Activated CD4-positive, CD25-positive, alpha-beta regulatory T cell treated with anti-CD3 and anti-CD28 coated beads, Interleukin-2, amount 50 U/mL, for 24 hours (primary cell): ENCODE measurements around the gene ZNF444.
A peak's percentile ranks its signal among the peaks of the same experiment; 100 is the strongest.
"Not testable (repeated sequence)": the region's sequence is repeated elsewhere in the genome, so short reads cannot be mapped to it uniquely, and the experiment has no call there.

Source experiments
- ATAC-seq, 2 donors: fragments of 150-1000 bp; cut with Tn5 transposase; one replicate each; pipeline ENCODE4 v1.10.0; 2021; ENCODE audit warnings: mild to moderate bottlenecking in 1 of 2, moderate library complexity in 1 of 2

Gene ZNF444

DNA sequence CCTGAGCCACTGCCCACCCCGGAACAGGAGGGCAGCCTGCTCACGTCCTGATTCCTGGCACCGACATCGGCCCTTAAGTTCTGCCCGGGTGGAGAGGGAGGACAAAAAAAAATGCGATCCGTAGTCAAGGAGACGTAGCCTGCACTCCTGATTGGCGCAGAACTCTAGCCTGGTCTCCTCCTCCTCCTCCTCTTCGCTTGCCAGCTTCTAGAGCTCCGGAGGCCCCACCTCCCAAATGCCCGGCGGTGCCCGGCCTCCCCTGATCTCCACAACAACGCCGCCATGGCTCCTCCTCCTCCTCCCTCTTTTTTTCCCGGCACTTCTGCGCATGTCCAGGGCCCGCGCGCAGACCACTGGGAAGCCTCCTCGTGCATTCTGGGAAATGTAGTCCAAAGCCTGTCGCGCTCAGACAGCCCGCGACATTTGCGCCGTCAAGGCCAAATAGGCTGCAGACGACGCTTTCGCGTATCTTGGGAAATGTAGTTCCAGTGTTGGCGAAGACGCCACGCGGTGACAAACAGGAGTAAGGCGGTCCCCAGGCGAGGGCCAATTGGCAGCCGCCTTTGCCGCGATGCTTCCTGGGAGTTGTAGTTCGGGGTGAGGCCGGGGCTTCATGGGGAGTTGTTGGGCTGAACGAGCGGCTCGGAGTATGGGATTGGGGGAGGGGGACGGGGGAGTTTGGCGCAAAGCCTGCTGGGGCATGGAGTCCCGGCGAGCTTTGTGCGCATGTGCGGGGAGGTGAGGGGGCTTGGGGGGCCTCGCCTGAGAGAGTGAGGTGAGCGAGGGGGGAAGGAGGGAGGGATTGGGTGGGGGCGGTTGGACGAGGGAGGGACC, at the start of gene ZNF444:
ZNF444 (plus strand) TSS at position 705 of the 834 bp plus-strand sequence. CDS start 5,625 bp downstream, outside the sequence.
- peak; percentile 92 for ATAC-seq

GRCh38 chr19:56091751-56092546, 49.1 kb upstream of the ZNF444 start:
- no peak for ATAC-seq

DNA sequence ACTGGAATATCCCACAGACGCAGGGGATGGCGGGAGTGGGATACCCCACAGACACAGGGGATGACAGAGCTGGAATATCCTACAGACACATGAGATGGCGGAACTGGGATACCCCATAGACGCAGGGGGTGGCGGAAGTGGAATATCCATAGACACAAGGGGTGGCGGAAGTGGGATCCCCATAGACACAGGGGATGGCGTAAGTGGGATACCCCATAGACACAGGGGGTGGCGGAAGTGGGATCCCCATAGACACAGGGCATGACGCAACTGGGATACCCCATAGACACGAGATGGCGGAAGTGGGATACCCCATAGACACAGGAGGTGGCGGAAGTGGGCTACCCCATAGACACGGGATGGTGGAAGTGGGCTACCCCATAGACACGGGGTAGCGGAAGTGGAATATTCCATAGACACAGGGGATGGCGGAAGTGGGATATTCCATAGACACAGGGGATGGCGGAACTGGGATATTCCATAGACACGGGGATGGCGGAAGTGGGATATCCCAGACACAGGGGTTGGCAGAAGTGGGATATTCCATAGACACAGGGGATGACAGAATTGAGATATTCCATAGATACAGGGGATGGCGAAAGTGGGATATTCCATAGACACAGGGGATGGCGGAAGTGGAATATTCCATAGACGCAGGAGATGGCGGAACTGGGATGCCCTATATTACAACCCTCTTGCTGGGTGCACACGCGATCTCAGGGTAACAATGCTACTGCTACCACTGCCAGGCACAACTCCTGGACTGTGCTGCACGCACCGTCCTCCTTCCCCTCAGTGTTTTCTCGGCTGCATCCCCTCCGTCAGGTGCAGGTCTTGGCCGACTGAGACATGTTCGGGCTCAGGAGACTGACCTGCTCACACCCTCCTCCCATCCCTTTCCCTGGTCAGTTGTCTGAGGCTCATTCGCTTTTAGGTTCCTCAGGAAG, 48.1 kb upstream of the ZNF444 start:
- no peak for ATAC-seq

DNA sequence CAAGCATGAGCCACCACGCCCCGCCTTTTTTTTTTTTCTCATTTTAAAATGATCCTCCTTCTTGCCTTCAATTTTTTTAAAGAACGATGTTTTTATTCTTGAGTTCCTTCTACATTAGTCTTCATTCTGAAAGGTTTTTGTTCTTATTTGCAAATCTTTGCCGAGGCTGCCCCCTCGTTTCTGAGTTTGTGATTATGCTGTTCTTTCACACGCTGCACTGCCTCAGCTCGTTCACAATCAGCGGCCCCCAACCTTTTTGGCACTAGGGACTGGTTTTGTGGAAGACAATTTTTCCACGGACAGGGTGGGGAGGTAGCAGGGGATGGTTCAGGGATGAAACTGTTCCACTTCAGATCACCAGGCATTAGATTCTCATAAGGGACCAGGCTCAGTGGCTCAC, 46.6 kb upstream of the ZNF444 start:
- ATAC-seq = no peak

- ATAC-seq = no peak
These were observed 44.4 kb upstream of the ZNF444 start for GRCh38 chr19:56096665-56097064.

DNA sequence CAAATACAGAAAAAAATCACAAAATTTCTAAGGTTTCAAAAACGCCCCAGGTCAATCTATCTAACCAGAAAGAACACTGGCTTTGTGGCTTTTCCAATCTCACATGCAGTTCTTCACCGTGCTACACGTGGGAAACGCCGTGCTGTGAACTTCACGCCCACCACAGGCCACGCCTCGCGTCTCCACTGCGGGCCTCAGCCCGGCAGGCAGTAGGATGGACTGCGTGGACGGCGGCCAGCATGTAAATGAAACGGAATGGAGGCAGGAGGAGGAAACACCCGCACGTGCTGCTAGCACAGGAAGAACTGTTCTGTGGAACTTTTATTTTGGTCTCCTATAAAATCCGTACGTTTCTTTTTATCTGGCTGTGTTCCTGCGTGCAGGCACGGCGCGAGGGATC, 43.8 kb upstream of the ZNF444 start:
- no peak for ATAC-seq

DNA sequence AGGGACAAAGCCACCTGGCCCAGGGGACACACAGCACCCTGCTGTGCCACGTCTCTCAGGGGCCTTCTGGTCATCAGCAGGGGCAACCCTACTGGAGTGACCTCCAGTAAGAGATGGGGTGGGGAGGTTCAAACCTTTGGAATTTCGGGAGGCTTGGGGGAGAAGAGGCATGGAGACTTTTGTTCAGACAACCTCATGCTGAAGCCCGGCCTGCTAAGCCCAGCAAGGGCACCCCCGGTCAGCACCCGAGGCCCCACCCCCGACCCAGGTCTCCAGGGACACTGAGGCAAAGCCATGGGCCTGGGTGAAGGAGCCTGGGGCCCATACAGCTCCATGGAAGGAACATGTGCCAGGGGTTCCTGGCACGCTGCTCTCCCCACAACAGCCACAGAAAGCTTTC, 43.3 kb upstream of the ZNF444 start:
- ATAC-seq = no peak

DNA sequence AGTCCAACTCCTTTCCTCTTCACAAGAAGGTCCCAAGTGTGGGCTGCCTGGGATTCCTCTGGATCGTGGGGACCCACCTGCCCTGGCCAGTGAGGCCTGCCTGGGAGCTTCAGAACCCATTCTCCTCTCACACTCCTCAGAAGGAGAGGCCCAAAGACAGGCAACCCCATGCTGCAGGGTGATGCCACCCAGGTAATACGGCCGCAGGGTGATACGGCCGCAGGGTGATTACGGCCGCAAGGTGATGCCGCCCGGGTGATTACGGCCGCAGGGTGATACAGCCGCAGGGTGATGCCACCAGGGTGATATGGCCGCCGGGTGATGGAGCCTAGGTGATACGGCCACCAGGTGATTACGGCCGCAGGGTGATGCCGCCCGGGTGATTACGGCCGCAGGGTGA, 42.9 kb upstream of the ZNF444 start:
- ATAC-seq = not testable (repeated sequence)

- ATAC-seq = no peak
These were observed 42.1 kb upstream of the ZNF444 start for GRCh38 chr19:56098731-56099568.

- no peak for ATAC-seq
These were observed 41.2 kb upstream of the ZNF444 start for GRCh38 chr19:56099638-56100539.

GRCh38 chr19:56101095-56101494, 40.0 kb upstream of the ZNF444 start:
- ATAC-seq = no peak

DNA sequence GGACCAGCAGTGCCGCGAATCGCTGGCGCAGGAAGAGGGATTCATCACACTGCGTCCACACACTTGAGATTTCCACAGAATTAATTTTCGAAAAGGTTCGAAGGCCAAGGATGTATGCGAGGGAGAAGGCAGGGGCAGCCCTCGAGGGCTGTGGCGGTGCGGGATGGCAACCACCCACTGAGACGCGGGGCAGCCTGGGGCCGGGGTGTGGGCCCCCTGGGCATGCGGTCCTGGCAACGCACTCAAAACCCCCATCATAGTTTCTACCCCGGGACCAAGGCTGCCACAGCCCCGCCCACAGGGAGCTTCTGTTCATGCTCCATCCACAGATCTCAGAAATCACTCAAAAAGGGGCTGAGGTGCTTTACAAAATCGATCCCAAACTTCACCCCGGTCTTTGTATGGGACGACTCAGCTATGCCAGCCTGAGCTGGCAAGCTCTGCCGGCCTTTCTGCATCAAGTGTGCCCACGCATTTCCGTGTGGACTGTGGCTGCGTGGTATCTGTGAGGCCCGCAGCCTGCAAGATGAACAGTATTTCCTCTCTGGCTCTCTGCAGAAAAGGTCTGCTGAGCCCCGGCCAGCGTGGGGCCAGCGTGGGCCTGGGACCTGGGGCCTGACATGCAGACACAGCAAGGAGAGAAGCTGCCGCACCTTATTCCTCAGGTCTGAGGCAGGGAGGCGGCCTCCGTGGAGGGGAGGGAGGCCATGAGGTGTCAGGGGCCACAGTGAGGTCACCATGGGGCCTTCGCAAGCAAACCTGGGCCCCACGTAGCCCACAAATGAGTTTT, 39.1 kb upstream of the ZNF444 start:
- ATAC-seq = no peak

DNA sequence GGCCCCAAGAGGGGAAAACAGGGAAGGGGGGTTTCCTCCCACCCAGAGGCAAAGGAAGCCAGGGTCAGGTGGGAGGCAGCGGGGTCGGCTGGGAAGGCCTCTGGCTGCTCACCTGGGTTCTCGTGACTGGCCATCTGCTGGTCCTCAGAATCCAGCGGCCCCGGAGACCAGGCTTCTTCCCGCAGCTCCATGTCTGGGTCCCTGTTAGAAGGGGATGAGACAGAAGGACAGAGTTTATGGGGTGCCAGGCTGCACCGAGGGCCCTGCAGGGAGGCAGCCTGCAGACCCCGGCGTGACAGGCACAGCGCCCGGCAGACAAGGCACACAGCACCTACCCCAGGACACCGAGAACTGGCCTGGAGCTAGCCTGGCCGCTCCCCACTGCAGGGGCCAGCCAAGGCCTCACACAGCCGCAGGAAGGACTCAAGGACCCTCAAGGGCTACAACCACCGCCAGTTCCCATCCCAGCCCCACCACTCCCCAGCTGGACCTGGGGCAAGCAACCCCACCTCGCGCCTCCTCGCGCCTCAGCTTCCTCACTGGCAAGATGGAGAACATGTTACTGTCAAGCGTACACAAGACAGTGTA, 38.0 kb upstream of the ZNF444 start:
- no peak for ATAC-seq

GRCh38 chr19:56104423-56104822, 36.7 kb upstream of the ZNF444 start:
- no peak for ATAC-seq

- peak; percentile 60 to 66 for ATAC-seq
These were observed 35.9 kb upstream of the ZNF444 start for GRCh38 chr19:56105090-56105701.

DNA sequence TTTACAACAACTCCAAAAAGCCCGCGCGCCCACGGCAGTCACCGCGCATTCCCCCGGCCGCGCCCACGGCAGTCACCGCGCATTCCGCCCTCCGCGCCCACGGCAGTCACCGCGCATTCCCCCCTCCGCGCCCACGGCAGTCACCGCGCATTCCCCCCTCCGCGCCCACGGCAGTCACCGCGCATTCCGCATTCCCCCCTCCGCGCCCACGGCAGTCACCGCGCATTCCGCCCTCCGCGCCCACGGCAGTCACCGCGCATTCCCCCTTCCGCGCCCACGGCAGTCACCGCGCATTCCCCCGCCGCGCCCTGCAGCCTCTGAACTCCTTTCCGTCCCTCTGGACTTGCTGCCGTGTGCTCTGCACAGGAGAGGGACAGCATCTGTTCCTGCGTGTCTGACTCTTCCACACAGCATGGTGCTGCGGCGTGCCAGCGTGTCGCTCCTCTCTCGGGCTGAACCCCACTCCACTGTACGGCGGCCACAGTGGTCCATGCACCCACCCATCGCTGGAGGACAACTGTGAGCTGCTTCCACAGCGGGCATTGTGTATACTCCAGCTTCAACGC, 35.2 kb upstream of the ZNF444 start:
- ATAC-seq = not testable (repeated sequence)

GRCh38 chr19:56106397-56106849, 34.7 kb upstream of the ZNF444 start:
- ATAC-seq = no peak

DNA sequence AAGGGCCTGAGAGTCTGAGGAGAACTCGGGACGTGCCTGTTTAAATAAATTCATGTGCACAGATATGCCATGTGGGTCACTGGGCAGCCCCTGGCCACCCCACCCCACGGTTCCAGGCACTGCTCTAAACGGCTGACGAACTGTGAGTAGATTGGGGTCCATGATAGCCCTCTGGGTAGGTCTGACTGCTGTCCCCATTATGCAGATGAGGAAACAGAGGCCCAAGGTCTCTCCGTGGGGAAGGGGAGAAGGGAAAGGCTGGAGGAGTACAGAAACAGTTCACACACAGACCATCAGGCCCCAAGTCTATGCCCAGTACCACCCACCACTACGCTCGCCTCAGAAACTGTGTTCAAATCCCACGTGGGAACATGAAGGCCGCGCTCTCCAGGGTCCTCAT, 34.1 kb upstream of the ZNF444 start:
- ATAC-seq = no peak
